GM15510 (cell line): ENCODE measurements around the gene CRYGB.
"Not testable (repeated sequence)": the region's sequence is repeated elsewhere in the genome, so short reads cannot be mapped to it uniquely, and the experiment has no call there.

ENCODE experiments used
- POLR2A ChIP-seq: IDR thresholded peaks from 3 replicates; pipeline ENCODE4 v1.6.1; 2011; ENCODE audit warnings: borderline replicate concordance; ENCODE audit not compliant: insufficient read length; ENCODE audit errors: extremely low read depth

The CRYGB gene

DNA sequence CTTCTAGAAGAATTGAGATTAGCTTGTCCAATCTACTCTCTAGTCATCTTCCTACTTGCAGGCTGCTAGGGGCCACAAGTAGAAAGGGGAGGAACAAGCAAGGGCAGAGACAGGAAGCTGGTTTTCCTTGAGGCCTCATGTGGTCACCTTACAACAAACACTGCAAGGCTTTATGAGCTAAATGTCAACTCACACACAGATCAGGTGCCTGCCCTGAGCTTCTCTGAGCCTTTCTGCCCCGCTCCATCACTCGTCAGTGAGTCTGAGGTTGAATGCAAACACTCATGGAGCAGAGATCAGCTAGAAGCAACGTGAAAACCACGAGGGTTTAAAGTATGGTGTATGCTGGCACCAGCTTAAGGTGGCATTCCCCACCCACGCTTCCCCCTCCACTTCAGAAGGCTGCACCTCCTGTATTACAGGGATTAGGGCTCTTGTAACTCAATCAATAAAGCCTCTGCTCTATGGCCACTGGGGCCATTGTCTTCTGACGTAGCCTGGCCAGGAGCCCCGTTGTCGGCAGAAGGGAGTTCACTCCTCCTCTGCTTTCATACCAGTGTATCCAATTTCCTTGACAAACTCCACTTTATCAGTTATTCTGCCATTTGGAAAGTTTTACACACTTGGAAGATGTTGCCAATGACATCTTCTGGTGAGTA is 10.9 kb downstream of the CRYGB start:
- no peak for TF ChIP-seq POLR2A

DNA sequence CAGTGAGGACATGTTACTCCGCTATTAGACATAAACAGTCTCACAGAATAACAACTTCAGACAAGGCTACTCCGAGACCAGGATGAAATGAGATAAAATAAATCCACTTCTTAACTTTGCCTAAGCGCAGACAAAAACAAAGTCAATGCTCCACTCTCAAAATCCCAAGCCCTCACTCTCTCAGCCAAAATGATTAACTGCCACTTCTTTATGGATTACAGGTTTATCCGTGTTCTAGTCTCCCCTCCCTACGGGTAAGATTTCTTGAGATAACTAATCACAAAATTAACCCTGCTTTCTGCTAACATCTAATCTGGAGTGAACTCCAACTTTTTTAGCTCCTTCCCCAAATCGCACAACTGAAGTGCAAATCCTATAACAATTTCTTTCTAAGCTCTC is 15.2 kb downstream of the CRYGB start:
- no peak for TF ChIP-seq POLR2A

DNA sequence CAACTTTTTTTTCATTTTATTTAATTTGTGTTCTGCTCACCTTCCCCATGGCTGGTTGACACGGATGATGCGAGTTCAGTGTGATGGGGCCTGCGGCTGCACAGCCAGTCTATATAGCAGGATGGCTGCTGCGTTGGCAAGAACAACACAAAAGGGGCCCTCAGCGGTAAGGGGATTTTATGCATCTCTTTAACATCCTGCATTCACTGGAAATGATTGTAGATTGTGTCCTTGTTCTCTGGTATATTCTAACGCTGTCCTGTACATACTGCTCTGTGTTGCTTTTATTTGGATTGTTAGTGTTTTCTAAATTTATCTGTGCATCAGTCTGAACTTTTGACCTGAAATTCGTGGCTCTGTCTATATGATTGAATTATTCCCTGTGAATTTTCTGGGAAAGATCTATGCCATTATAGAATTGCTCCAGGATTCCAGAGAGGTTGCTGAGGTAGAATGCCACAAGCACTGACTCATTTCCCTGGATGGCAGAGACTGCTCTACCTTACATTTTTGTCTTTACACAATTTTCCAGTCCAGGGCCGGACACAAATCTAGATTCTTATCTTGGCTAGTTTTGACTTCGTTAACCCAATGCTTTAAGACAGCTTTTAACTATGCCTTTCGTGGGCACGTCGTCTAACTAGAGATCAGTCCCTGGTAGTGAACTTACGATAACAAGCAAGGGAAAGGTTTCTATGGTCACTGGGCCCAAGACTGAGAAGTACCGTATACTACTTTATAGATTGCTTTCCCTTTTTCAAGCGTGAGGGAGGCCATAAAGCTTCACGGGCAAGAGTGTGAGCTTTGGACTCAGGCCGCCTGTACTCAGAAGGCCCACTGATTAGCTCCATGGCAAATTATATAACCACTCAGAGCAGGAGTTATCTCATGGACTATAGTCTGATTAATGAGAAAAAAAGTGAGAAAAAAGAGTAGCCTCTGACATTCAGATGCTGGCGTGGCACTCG is 15.9 kb downstream of the CRYGB start, which contains the start of gene CRYGC:
CRYGC (minus strand) TSS at position 85 of the 968 bp plus-strand sequence; CDS start at position 49, 36 bp downstream.
- TF ChIP-seq POLR2A: no peak

DNA sequence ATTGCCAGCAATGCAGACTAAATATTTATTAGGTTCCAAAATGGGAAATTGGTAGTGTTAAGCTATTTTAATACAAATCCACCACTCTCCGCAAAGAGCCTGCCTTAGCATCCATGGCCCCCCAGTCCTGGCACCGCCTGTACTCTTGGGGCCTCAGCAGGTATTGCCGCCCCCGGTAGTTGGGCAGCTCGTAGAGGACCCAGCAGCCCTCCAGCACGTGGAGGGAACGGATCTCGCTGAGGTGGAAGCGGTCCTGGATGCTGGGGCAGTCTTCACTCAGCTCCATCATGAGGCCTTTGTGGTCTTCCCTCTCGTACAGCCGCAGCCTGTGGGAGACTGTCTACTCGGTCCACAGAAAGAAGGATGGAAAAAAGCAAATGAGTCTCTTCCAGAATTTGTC is 17.8 kb downstream of the CRYGB start:
- no peak for TF ChIP-seq POLR2A

DNA sequence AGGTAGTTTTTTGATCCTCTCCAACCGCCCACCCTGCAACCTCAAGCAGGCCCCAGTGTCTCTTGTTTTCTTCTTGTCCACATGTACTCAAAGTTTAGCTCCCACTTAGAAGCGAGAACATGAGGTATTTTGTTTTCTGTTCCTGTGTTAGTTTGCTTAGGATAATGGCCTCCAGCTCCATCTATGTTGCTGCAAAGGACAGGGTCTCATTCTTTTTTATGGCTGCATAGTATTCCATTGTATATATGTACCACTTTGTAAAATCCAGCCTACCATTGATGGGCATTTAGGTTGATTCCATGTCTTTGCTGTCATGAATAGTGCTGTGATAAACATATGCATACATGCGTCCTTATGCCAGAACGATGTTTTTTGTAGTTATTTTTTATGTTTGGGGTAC is 18.9 kb downstream of the CRYGB start:
- TF ChIP-seq POLR2A: no peak

DNA sequence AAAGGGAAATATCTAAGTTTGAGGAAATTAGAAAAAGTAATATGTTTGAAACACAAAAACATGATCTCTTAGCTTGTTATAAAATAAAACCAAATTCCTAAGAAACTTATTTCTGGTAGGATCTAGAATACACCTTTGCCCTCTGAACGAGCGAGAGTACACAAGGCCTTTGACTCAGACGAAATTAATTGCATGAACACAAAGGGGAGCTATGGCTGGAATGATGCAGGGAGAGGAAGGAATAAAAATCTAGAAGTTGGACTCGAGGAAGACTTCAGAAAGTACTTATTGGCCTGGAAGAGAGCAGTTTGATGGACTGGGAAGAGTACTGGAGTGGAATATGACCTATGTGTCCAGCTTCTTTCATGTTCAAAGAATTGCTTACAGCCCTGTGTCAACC is 20.7 kb downstream of the CRYGB start:
- no peak for TF ChIP-seq POLR2A

DNA sequence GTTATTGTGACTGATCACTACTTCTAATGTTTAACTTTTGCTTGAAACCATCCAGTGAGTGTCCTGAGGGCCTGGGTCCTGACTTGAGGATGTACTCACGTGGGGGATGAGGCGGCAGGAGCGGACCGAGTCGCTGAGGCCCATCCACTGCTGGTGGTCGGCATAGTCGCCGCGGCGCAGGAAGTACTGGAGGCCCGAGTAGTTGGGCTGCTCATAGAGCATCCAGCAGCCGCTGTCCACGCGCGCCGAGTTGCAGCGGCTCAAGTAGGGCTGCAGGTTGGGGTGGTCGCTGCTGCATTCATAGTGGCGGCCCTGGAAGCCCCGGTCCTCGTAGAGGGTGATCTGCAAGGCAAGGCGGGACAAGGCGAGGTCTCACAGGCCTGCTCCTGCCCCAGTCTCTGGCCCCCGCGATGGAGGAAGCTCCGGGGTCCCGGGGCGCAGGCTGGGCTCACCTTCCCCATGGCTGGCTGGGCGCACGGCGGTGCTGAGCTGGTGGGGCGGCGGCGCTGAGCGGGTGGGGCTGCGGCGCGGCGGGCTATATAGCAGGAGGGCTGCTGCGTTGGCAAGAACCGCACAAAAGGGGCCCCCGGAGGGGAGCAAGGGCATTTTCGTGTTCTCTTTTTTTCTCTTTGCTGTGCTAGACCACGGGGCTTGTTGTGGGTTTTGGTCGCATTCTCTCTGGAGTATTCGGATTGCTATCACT is 21.8 kb downstream of the CRYGB start, which contains the start of gene CRYGD:
CRYGD (minus strand) TSS at position 512 of the 703 bp plus-strand sequence; CDS start at position 461, 51 bp downstream.
- TF ChIP-seq POLR2A: not testable (repeated sequence)

DNA sequence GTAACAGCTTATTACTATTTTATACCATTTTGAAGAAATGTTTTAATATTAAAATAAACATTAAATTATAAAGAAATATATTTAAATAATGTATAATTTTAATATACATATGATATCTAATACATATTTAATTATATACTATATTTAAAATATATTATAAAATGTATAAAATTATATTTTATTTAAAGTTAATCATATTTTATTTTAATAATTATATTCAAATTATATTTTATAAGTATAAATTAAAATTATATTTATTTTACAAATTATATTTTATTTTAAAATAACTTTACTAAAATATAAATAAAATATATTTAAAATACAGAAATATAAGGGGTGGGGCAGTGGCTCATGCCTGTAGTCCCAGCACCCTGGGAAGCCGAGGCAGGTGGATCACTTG is 23.7 kb downstream of the CRYGB start:
- TF ChIP-seq POLR2A: no peak

DNA sequence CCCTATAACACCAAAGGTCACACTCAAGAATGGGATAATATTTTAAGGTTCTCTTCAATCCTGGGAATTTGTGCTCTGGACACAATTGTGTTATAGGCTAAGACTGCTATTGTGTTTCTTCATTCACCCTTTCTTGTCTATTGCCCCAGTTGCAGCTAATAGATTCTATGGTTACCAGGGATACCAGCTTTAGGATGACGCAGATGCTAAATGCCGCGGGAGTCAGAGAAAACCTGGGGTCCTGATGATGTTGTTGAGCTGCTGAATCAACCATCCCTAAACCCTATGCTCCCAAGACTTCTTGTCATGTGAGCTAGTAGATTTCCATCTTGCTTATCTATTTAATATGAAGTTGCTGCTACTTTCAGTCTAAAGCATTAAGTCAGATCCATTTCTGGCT is 27.0 kb downstream of the CRYGB start:
- TF ChIP-seq POLR2A: no peak

DNA sequence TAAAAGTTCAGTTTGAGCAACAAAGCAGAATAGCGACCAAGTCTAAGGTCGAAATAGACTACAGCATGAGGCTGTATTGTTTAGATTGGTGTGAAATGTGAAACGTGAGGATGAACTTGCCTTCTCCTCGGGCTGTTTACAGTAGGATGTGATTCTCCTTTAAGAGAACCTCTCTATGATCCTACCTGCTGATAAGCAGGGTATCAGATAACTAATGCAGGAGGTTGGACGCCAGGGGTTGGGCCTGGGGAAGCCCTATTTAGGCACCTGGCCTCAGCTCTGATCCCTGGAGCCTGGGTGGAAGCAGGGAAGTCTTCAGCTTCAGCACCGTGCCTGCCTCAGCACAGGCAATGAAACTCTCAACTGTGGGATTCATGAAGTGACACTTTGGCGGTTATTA is 33.0 kb downstream of the CRYGB start:
- TF ChIP-seq POLR2A: no peak

DNA sequence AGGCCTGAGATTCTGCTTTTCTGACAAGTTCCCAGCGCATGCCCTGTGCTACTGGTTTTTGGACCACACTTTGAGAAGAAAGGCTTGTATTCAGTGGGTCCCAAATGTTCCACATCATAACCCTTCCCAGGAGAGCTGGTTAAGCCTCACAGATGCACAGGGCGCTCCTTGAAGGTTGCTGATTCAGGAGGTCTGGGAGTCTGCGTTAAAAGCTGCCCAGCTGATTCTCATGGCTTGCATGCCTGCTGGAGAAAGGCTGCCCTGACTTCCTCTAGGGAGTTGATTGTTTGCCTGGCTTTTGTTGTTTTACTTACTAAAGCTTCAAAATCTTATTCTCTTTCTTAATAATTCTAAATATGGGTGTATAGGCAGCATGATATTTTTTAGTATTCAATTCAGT is 42.3 kb downstream of the CRYGB start:
- no peak for TF ChIP-seq POLR2A

DNA sequence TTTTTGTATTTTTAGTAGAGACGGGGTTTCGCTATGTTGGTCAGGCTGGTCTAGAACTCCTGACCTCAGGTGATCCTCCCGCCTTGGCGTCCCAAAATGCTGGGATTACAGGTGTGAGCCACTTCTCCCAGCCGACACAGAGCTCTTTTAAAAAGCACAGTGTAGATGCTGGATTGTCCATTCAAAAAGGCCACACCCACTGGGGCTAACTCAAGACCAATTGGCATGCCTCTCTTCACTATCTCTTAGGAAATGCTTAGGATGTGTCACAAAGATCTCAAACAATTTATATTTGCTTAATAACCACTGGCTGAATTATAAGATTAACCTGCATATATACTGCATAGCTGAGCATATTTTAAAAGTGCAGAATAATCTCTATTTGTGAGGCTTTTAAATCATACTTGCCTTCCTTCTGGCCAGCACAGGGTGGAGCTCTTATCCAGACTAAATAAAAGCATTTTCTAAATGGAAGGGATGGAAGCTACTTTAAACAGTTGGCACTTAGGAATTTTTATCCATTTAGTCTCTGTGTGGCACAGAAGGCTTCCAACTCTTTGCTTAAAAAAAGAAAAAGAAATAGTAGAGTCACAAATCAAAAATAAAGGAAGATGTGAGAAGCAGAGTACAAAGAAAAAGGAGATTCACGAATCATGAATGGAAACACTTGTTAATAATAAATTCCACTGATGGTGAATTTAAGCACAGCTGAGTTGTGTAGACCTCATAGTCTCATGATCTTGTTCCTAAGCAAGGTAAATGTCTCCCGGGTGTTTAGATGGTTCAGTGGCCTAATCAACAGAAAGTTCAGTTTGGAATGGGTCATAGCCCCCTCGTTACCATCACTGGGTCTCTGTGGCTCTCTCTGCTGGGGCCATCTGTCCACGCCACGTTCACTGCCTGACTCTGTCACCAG is 44.0 kb downstream of the CRYGB start:
- TF ChIP-seq POLR2A: no peak

DNA sequence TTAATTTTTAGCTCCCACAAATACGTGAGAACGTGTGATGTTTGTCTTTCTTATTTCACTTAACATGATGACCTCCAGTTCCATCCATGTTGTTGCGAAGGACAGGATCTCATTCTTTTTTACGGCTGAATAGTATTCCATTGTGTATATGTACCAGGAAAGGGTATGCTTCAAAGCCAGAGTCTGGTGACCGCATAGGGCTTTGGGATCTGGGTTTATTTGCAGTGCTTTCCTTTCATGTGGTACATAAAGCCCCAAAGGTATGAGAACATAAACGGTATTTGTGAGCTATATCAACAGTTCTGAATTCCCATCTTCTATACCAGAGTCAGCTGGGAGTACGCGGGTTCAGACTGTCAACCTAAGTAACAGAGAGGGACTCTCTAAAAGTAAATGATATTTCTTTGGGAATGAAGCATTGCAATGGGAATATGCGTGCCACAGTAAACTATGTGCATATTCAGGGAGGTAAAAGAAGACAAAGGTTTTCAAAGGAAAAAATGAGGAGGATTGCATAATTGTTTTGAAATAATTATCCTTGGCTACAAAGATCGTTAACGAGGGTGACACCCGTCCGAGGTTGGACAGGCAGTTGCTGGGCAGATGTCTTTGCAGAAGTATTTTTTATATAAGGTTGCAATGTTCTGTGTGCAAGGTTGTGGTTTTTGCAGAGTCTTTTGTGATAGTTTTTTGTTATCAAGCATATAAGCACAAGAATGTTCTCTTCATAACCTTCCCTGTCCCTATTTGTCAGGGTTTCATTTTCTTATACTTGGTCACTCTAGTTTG is 46.1 kb downstream of the CRYGB start:
- TF ChIP-seq POLR2A: no peak
